ENCODE data around the gene BAHD1.

The BAHD1 gene

DNA sequence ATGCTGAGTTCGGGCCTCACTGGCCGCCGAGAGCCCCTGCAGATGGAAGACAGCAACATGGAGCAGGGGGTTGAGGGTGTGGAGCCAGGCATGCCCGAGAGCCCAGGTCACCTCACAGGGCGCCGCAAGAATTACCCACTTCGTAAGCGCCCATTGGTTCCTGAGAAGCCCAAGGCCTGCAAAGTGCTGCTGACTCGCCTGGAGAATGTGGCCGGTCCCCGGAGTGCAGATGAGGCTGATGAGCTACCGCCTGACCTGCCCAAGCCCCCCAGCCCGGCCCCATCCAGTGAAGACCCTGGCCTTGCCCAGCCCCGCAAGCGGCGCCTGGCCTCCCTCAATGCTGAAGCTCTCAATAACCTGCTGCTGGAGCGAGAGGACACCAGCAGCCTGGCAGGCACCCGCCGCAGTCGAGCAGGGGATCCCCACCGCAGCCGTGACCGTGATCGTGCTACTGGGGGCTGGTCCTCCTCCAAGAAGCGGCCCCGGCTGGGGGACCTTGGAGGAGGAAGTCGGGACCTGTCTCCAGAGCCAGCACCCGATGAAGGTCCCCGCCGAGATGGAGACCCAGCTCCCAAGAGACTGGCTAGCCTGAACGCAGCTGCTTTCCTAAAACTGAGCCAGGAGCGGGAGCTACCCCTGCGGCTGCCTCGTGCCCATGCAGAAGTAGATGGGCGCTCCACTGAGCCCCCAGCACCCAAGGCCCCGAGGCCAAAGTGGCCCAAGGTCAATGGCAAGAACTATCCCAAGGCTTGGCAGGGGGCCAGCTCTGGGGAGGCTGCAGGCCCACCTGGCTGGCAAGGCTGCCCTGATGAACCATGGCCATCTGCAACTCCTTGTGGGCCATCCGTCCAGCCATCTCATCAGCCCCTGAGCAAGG lies 18.0 kb downstream of the BAHD1 start:
- Histone ChIP-seq H3K27me3 (ENCODE audit: control insufficient read depth in 1 of 2, insufficient read depth in 2 of 2, low read length in 2 of 2) (no peaks in the 10 kb centered on the region), H3K4me1 (ENCODE audit: control insufficient read depth, insufficient read depth, low read length) (peaks cover 22% of the 10 kb centered on the region), H3K9me3 (ENCODE audit: control insufficient read depth in 2 of 2, low read length in 2 of 2) (no peaks in the 10 kb centered on the region), H3K27ac (ENCODE audit: low read length) (no peak overlapping the region), H3K4me3 (ENCODE audit: low read length in 2 of 2) (no peak overlapping the region), H3K9ac (ENCODE audit: low read length in 2 of 2) (no peak overlapping the region), H3K36me3 (ENCODE audit: control insufficient read depth in 2 of 2, insufficient read depth in 2 of 2, low read length in 2 of 2) (peaks cover 18 to 29% of the 10 kb centered on the region in 2 donors)

DNA sequence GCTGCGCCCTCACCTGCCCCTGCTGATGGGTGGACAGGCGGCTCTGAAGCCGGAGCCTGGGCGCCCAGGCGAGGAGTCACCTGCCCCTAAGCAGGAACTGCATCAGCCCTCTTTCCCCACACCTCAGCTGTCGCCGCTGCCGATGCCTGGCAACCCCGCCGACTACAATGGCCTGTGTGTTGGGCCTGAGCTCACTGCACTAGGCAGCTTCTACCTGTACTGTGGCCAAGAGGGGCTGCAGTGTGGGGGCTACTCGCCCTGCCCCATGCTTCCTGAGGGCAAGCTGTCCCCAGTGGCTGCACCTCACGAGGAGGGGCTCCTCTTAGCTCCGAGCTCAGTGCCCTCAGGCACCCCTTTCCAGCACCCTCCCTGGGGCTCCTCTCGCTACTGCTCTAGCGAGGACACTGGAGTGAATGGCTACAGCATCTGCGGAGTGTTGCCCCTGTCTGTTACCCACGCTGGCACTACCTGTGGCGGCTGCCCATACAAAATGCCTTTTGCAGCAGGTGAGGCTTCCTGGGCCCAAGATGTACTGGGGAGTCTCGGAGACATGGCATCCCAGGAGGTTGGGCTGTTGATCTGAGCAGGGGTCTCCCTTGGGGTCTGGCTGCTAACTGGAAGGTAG lies 18.8 kb downstream of the BAHD1 start:
- H3K4me1 ChIP-seq (ENCODE audit: control insufficient read depth, insufficient read depth, low read length) = peaks cover 18% of the 10 kb centered on the region
- H3K9me3 ChIP-seq (ENCODE audit: control insufficient read depth in 2 of 2, low read length in 2 of 2) = no peaks in the 10 kb centered on the region
- peaks cover 26 to 37% of the 10 kb centered on the region in 2 donors for H3K36me3 ChIP-seq (ENCODE audit: control insufficient read depth in 2 of 2, insufficient read depth in 2 of 2, low read length in 2 of 2)
- H3K9ac ChIP-seq (ENCODE audit: low read length in 2 of 2) = no peak overlapping the region
- H3K27me3 ChIP-seq (ENCODE audit: control insufficient read depth in 1 of 2, insufficient read depth in 2 of 2, low read length in 2 of 2) = no peaks in the 10 kb centered on the region
- no peak overlapping the region for H3K4me3 ChIP-seq (ENCODE audit: low read length in 2 of 2)
- no peak overlapping the region for H3K27ac ChIP-seq (ENCODE audit: low read length)

DNA sequence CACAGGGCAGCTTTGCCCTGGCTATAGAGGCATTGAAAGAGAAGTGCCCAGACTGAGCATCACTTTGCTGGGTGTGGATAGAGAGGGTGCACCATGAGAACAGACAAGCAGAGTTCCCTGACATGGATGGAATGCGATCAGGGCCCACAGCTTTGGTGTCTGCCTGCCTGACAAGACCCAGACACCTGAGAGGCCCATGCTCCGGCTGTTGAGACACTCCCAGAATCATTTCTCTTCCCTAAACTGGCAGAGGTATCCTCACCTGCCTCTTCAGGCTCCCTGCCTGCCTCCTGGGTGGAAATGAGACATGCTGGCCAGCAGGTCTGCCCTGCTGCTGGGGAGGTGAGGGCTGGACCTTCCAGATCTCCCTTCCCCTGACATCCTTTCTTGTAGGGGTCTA lies 19.7 kb downstream of the BAHD1 start:
- peaks cover 32 to 46% of the 10 kb centered on the region in 2 donors for H3K36me3 ChIP-seq (ENCODE audit: control insufficient read depth in 2 of 2, insufficient read depth in 2 of 2, low read length in 2 of 2)
- no peak overlapping the region for H3K9ac ChIP-seq (ENCODE audit: low read length in 2 of 2)
- no peaks in the 10 kb centered on the region for H3K9me3 ChIP-seq (ENCODE audit: control insufficient read depth in 2 of 2, low read length in 2 of 2)
- no peak overlapping the region for H3K27ac ChIP-seq (ENCODE audit: low read length)
- H3K4me1 ChIP-seq (ENCODE audit: control insufficient read depth, insufficient read depth, low read length) = peaks cover 9% of the 10 kb centered on the region
- H3K4me3 ChIP-seq (ENCODE audit: low read length in 2 of 2) = no peak overlapping the region
- no peaks in the 10 kb centered on the region for H3K27me3 ChIP-seq (ENCODE audit: control insufficient read depth in 1 of 2, insufficient read depth in 2 of 2, low read length in 2 of 2)

DNA sequence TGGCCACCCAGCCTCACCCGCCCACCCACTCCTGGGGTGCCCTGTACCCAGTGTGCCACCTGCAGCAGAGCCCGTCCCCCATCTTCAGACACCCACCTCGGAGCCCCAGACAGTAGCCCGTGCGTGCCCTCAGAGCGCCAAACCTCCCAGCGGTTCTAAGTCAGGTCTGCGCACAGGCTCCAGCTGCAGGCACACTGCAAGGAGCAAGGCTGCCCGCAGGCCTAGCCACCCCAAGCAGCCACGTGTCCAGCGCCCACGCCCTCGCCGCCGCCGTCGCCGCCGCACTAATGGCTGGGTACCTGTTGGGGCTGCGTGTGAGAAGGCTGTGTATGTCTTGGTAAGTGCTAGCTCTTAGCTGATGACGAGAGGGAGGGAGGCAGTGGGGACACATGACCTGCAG lies 21.2 kb downstream of the BAHD1 start:
- Histone ChIP-seq H3K27ac (ENCODE audit: low read length) (no peak overlapping the region), H3K4me3 (ENCODE audit: low read length in 2 of 2) (no peak overlapping the region), H3K4me1 (ENCODE audit: control insufficient read depth, insufficient read depth, low read length) (peaks cover 3% of the 10 kb centered on the region), H3K9ac (ENCODE audit: low read length in 2 of 2) (no peak overlapping the region), H3K36me3 (ENCODE audit: control insufficient read depth in 2 of 2, insufficient read depth in 2 of 2, low read length in 2 of 2) (peaks cover 39 to 51% of the 10 kb centered on the region in 2 donors), H3K9me3 (ENCODE audit: control insufficient read depth in 2 of 2, low read length in 2 of 2) (no peaks in the 10 kb centered on the region), H3K27me3 (ENCODE audit: control insufficient read depth in 1 of 2, insufficient read depth in 2 of 2, low read length in 2 of 2) (no peaks in the 10 kb centered on the region)

DNA sequence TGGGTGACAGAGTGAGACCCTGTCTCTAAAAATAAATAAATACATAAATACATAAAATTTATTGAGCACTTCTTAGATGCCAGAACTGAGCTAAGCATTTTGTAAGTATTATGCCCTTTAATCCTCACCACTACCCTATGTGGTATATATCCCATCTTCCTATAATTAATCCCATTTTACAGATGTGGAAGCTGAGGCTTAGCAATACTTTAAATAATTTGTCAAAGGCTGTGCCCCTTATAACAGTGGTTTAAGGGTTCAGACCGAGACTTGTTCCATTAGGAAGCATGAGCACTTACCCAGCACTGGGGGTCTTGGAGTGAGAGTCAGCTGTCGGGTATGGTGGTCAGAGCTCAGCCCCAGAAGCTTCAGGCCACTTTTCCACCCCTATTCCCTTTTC lies 22.5 kb downstream of the BAHD1 start:
- H3K27me3 ChIP-seq (ENCODE audit: control insufficient read depth in 1 of 2, insufficient read depth in 2 of 2, low read length in 2 of 2) = no peaks in the 10 kb centered on the region
- H3K4me1 ChIP-seq (ENCODE audit: control insufficient read depth, insufficient read depth, low read length) = peaks cover 3% of the 10 kb centered on the region
- no peak overlapping the region for H3K27ac ChIP-seq (ENCODE audit: low read length)
- no peaks in the 10 kb centered on the region for H3K9me3 ChIP-seq (ENCODE audit: control insufficient read depth in 2 of 2, low read length in 2 of 2)
- peaks cover 39 to 54% of the 10 kb centered on the region in 2 donors for H3K36me3 ChIP-seq (ENCODE audit: control insufficient read depth in 2 of 2, insufficient read depth in 2 of 2, low read length in 2 of 2)
- no peak overlapping the region for H3K9ac ChIP-seq (ENCODE audit: low read length in 2 of 2)
- H3K4me3 ChIP-seq (ENCODE audit: low read length in 2 of 2) = no peak overlapping the region

DNA sequence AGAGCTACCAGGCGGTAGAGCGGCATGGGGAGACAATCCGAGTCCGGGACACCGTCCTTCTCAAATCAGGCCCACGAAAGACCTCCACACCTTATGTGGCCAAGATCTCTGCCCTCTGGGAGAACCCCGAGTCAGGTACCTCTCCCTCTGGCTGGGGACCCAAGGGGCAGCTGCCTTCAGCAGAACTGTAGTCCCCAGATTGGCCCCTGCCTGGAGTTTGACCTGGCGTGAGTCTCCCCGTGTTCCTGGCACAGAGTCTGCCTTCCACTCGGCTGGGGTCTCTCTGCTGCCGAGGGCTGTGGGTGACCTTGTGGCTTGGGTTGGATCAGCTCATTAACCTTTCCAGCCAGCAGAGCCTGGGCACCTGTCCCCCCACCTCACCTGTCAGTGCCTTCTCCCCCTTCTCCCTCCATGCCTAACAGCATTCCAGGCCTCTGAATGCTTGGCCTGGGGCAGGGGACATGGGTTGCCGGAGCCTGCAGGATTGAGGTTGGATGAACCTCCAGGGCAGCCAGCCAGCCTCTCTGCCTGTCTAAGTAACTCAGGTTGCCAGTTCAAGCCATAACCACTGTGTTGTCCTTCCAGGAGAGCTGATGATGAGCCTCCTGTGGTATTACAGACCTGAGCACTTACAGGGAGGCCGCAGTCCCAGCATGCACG lies 23.3 kb downstream of the BAHD1 start:
- Histone ChIP-seq H3K9ac (ENCODE audit: low read length in 2 of 2) (no peak overlapping the region), H3K4me1 (ENCODE audit: control insufficient read depth, insufficient read depth, low read length) (peaks cover 3% of the 10 kb centered on the region), H3K9me3 (ENCODE audit: control insufficient read depth in 2 of 2, low read length in 2 of 2) (no peaks in the 10 kb centered on the region), H3K4me3 (ENCODE audit: low read length in 2 of 2) (no peak overlapping the region), H3K27me3 (ENCODE audit: control insufficient read depth in 1 of 2, insufficient read depth in 2 of 2, low read length in 2 of 2) (no peaks in the 10 kb centered on the region), H3K36me3 (ENCODE audit: control insufficient read depth in 2 of 2, insufficient read depth in 2 of 2, low read length in 2 of 2) (peaks cover 39 to 51% of the 10 kb centered on the region in 2 donors), H3K27ac (ENCODE audit: low read length) (no peak overlapping the region)

DNA sequence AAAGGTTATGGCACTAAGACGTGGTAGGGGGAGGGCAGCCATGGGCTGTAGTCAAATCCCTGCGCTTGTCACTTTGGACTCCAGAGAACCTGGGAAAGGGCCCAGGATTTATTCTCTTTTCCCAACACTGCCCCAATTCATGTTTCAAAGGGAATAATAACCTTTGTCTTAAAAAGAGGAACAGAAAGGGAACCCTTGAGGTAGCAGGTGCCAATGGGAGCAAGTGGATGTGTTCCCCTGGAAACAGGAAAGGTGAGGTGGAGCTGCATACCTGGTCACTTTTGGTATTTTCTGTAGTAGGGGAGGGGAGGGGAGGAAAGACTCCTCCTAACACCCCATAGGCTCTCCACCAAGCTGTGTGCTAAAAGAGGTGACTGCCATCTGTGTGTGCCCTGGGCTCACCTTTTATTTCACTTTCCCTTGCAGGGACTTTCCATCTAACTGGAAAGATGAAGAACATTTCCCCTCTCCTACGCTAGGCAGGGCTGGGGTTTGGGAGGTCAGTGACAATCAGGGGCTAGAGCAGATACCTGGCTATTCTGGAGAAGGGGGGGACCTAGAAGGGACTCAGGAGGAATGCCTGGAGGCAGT lies 23.9 kb downstream of the BAHD1 start:
- Histone ChIP-seq H3K9me3 (ENCODE audit: control insufficient read depth in 2 of 2, low read length in 2 of 2) (no peaks in the 10 kb centered on the region), H3K27ac (ENCODE audit: low read length) (no peak overlapping the region), H3K9ac (ENCODE audit: low read length in 2 of 2) (no peak overlapping the region), H3K36me3 (ENCODE audit: control insufficient read depth in 2 of 2, insufficient read depth in 2 of 2, low read length in 2 of 2) (peaks cover 37 to 47% of the 10 kb centered on the region in 2 donors), H3K4me3 (ENCODE audit: low read length in 2 of 2) (no peak overlapping the region), H3K27me3 (ENCODE audit: control insufficient read depth in 1 of 2, insufficient read depth in 2 of 2, low read length in 2 of 2) (no peaks in the 10 kb centered on the region), H3K4me1 (ENCODE audit: control insufficient read depth, insufficient read depth, low read length) (peaks cover 3% of the 10 kb centered on the region)

DNA sequence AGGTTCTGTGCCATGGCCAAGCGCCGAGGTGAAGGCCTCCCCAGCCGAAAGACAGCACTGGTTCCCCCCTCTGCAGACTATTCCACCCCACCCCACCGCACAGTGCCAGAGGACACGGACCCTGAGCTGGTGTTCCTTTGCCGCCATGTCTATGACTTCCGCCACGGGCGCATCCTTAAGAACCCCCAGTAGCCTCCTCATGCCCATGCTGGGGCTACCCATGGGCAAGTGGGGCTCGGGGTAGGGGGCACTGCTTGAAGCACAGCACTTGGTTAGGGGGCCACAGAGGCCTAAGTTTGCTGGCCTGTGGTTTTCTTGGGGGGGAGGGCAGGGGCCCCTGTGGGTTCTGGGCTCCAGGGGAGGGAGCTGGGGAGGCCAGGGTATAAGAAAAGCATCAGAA lies 25.2 kb downstream of the BAHD1 start:
- Histone ChIP-seq H3K4me1 (ENCODE audit: control insufficient read depth, insufficient read depth, low read length) (peaks cover 8% of the 10 kb centered on the region), H3K4me3 (ENCODE audit: low read length in 2 of 2) (no peak overlapping the region), H3K9ac (ENCODE audit: low read length in 2 of 2) (no peak overlapping the region), H3K27ac (ENCODE audit: low read length) (no peak overlapping the region), H3K27me3 (ENCODE audit: control insufficient read depth in 1 of 2, insufficient read depth in 2 of 2, low read length in 2 of 2) (no peaks in the 10 kb centered on the region), H3K9me3 (ENCODE audit: control insufficient read depth in 2 of 2, low read length in 2 of 2) (no peaks in the 10 kb centered on the region), H3K36me3 (ENCODE audit: control insufficient read depth in 2 of 2, insufficient read depth in 2 of 2, low read length in 2 of 2) (peaks cover 29 to 38% of the 10 kb centered on the region in 2 donors)

DNA sequence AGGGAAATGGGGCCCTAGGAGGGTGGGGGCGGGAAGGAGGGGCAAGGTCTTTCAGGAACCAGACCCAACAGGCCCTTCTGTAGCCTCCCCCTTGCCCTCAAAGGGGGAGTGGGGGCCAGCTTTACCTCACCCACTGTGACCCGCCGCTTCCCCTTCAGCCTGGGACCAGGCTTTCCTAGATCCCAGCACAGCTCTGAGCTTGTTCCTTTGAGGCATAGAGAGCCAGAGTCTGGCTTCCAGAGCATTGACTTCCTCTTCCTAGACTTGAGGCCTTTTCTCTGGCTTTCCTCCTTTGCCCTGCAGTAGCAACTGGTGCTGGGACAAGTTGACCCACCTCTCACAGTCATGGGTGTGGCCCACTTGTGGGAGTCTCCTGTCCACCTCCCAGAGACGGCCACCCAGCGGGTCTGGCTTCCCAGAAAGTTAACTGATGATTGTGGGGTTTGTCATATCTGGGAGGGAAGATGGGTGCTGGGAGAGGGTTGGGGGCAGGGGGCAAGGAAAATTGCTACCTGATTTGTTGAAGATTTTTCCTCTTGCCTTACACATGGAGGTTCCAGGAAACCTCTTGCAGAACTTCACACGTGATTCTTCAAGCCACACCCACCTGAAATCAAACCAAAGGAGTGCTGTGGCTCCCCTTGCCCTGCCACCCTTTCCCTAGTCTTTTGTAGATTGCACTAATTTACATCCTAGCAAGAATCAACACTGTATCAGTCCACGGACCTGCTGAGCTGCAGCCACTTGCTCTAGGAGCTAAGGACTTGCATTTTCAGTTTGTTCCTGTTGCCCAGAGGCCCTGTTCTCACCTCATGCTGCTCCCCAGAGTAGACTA lies 25.9 kb downstream of the BAHD1 start:
- Histone ChIP-seq H3K27me3 (ENCODE audit: control insufficient read depth in 1 of 2, insufficient read depth in 2 of 2, low read length in 2 of 2) (no peaks in the 10 kb centered on the region), H3K4me1 (ENCODE audit: control insufficient read depth, insufficient read depth, low read length) (peaks cover 13% of the 10 kb centered on the region), H3K9me3 (ENCODE audit: control insufficient read depth in 2 of 2, low read length in 2 of 2) (no peaks in the 10 kb centered on the region), H3K9ac (ENCODE audit: low read length in 2 of 2) (no peak overlapping the region), H3K4me3 (ENCODE audit: low read length in 2 of 2) (no peak overlapping the region), H3K27ac (ENCODE audit: low read length) (no peak overlapping the region), H3K36me3 (ENCODE audit: control insufficient read depth in 2 of 2, insufficient read depth in 2 of 2, low read length in 2 of 2) (peaks cover 29 to 38% of the 10 kb centered on the region in 2 donors)

DNA sequence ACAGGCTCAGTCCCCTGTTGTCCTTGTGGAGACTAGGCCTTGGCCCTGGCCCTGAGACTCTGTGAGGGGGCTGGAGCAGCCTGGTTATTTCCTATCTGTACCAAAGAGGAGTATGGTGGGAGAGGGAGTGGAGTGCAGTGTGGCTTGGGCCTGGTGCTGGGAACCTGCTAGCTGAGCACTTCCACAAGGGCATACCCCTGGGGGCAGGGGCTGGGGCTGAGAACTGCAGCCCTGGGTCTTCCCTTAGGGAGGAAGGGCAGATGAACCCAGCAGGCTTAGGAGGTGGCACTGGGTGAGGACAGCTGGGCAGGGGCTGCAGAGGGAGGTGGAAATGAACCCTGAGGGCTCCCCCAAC lies 26.5 kb downstream of the BAHD1 start:
- peaks cover 25 to 33% of the 10 kb centered on the region in 2 donors for H3K36me3 ChIP-seq (ENCODE audit: control insufficient read depth in 2 of 2, insufficient read depth in 2 of 2, low read length in 2 of 2)
- H3K9me3 ChIP-seq (ENCODE audit: control insufficient read depth in 2 of 2, low read length in 2 of 2) = no peaks in the 10 kb centered on the region
- H3K4me1 ChIP-seq (ENCODE audit: control insufficient read depth, insufficient read depth, low read length) = peaks cover 19% of the 10 kb centered on the region
- H3K27ac ChIP-seq (ENCODE audit: low read length) = no peak overlapping the region
- no peak overlapping the region for H3K9ac ChIP-seq (ENCODE audit: low read length in 2 of 2)
- H3K4me3 ChIP-seq (ENCODE audit: low read length in 2 of 2) = no peak overlapping the region
- H3K27me3 ChIP-seq (ENCODE audit: control insufficient read depth in 1 of 2, insufficient read depth in 2 of 2, low read length in 2 of 2) = no peaks in the 10 kb centered on the region
